ENCODE measurements around the gene BEGAIN. TPM values are rescaled to one million over a fixed set of nuclear protein-coding genes. Genes with fewer than 3 reads are reported as not detected.

The BEGAIN gene
- total and polyA plus RNA-seq, 2 experiments from 2014 or later = 1.4 to 2.5 TPM

DNA sequence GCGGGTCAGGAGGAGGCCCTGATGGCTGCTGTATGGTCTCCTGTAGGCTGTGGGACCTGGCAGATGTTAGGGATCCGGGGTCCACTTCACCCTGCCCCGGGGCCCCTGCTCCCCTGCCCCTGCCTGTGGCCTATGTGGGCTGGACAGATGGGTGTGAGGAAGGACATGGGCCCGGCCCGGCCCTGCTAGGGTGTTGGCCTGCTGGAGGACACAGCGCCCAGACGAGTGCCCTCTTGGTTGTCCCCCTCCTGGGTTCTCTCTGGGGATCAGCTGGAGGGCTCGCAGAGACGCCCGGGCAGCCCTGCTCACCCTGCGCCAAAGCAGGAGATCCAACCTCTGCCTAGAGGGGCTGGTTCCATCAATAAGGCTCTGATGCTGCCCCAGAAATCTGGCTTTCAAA is 36.2 kb downstream of the BEGAIN start:
- H3K9me2 ChIP-seq (replicated peaks; ENCODE audit: insufficient read depth) = no peaks in the 10 kb centered on the region

DNA sequence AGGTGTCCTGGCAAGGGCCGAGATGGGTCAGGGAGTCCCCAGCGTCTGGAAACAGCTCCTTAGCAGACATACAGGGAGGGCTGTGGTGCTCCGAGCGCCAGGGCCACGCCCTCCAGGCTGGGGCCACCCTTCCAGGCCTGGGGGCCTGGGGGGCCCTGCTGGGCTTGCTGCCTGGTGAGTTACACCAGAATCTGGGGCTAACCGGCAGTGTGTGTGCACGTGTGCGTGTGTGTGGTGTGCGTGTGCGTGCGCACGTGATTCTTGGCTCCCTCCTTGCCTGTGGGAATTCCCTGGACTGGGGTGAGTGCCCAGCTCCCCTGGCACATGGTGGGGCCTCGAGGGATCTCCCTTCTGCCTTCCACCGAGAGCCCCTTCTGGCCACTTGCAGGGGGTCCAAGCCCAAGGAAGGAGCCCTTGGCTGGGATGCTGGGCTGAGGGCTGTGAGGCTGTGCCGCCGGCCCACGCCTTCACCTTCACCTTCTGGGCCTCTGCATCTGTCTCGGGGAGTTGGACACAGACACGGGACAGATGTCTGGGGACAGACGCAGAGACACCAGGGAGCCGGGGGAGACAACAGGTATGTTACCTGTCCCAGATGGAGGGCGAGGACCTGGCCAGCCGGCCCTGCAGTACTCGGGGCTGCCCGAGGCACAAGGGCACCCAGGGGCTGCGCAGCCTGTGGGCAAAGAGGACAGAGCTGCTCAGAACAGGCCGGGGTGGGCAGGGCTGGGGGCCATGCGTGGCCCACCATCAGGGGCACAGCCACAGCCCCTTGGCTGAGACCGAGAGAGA is 37.2 kb downstream of the BEGAIN start:
- H3K4me1 ChIP-seq (ENCODE audit: insufficient read depth) = no peaks in the 10 kb centered on the region

More for the DNA sequence above, 36.2 kb downstream of the BEGAIN start:
- Histone ChIP-seq H3K27ac (no peak overlapping the region), H3K4me1 (ENCODE audit: insufficient read depth) (no peaks in the 10 kb centered on the region), H2AFZ (no peak overlapping the region), H4K20me1 (ENCODE audit: insufficient read depth, poor library complexity, severe bottlenecking) (no peaks in the 10 kb centered on the region), H3K27me3 (no peaks in the 10 kb centered on the region), H3K79me2 (no peaks in the 10 kb centered on the region), H3K36me3 (replicated peaks; ENCODE audit: insufficient read depth, low read depth) (no peaks in the 10 kb centered on the region), H3K9me3 (ENCODE audit: low read depth) (no peaks in the 10 kb centered on the region), H3K4me2 (no peak overlapping the region), H3K4me3 (no peak overlapping the region)
- DNase-seq (ENCODE audit: low spot score) = no peak
- TF ChIP-seq EZH2 (IDR thresholded peaks at IDR 0.05; ENCODE audit: borderline replicate concordance) (no peak), EZH2phosphoT487 (IDR thresholded peaks at IDR 0.05; ENCODE audit: low read depth, severe bottlenecking, unreplicated experiment) (no peak), CTCF (IDR thresholded peaks at IDR 0.05; ENCODE audit: poor library complexity) (no peak)
- 87% methylated on average over 10 of the region's 11 CpGs for WGBS (ENCODE audit: low lambda C conversion rate, missing lambda C conversion rate)

DNA sequence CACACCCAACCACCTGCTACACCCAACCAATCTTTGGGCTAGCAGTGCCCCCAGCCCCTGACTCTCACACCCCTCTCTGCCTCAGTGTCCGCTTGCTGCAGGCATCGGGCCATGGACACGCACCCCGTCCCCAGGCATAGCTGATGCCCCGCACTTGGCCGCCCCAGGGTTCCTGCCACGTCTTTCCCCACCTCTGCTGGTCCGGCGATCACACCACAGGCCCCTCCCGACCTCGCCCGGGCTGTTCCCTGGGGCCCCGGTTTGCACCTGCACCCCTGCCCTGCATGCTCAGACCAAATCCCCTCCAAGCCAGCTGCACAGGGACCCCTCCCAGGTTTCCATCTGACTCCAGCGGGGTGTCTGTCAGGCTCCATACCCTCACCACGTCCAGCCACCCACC is 38.3 kb downstream of the BEGAIN start:
- H3K27ac ChIP-seq = no peak overlapping the region
- no peaks in the 10 kb centered on the region for H3K9me2 ChIP-seq (replicated peaks; ENCODE audit: insufficient read depth)
- no peak for DNase-seq (ENCODE audit: low spot score)
- no peaks in the 10 kb centered on the region for H3K27me3 ChIP-seq
- no peaks in the 10 kb centered on the region for H3K4me1 ChIP-seq (ENCODE audit: insufficient read depth)
- TF ChIP-seq CTCF (IDR thresholded peaks at IDR 0.05; ENCODE audit: poor library complexity) (no peak), EZH2 (IDR thresholded peaks at IDR 0.05; ENCODE audit: borderline replicate concordance) (no peak), EZH2phosphoT487 (IDR thresholded peaks at IDR 0.05; ENCODE audit: low read depth, severe bottlenecking, unreplicated experiment) (no peak)
- no peaks in the 10 kb centered on the region for H4K20me1 ChIP-seq (ENCODE audit: insufficient read depth, poor library complexity, severe bottlenecking)
- 91% methylated on average over 15 of the region's 15 CpGs for WGBS (ENCODE audit: low lambda C conversion rate, missing lambda C conversion rate)
- H3K36me3 ChIP-seq (replicated peaks; ENCODE audit: insufficient read depth, low read depth) = no peaks in the 10 kb centered on the region
- no peak overlapping the region for H3K4me3 ChIP-seq
- no peak overlapping the region for H2AFZ ChIP-seq
- H3K79me2 ChIP-seq = no peaks in the 10 kb centered on the region
- H3K9me3 ChIP-seq (ENCODE audit: low read depth) = no peaks in the 10 kb centered on the region
- H3K4me2 ChIP-seq = no peak overlapping the region

More for the DNA sequence above, 37.2 kb downstream of the BEGAIN start:
- H3K27me3 ChIP-seq = no peaks in the 10 kb centered on the region
- 87% methylated on average over 28 of the region's 29 CpGs for WGBS (ENCODE audit: low lambda C conversion rate, missing lambda C conversion rate)
- H3K79me2 ChIP-seq = no peaks in the 10 kb centered on the region
- no peak overlapping the region for H3K4me3 ChIP-seq
- no peak overlapping the region for H3K27ac ChIP-seq
- H3K9me3 ChIP-seq (ENCODE audit: low read depth) = no peaks in the 10 kb centered on the region
- no peaks in the 10 kb centered on the region for H3K9me2 ChIP-seq (replicated peaks; ENCODE audit: insufficient read depth)
- DNase-seq (ENCODE audit: low spot score) = no peak
- no peaks in the 10 kb centered on the region for H3K36me3 ChIP-seq (replicated peaks; ENCODE audit: insufficient read depth, low read depth)
- H2AFZ ChIP-seq = no peak overlapping the region
- H4K20me1 ChIP-seq (ENCODE audit: insufficient read depth, poor library complexity, severe bottlenecking) = no peaks in the 10 kb centered on the region
- H3K4me2 ChIP-seq = no peak overlapping the region
- TF ChIP-seq EZH2phosphoT487 (IDR thresholded peaks at IDR 0.05; ENCODE audit: low read depth, severe bottlenecking, unreplicated experiment) (no peak), EZH2 (IDR thresholded peaks at IDR 0.05; ENCODE audit: borderline replicate concordance) (no peak), CTCF (IDR thresholded peaks at IDR 0.05; ENCODE audit: poor library complexity) (no peak)

Data from hepatocyte (in vitro differentiated cells).